Body of pancreas (tissue), 4 donors: ENCODE data around the gene LGALS3.

ENCODE experiments used
- CTCF ChIP-seq, 7 experiments: fragments of 450-650 bp in 4 of 7; fragments of 200-600 bp in 3 of 7; sonication (generic) in 3 of 7; IDR thresholded peaks; one replicate each; pipeline ENCODE4 v1.5.1; 2016 to 2019; ENCODE audit warnings: antibody characterized with exemption in 7 of 7
- POLR2A ChIP-seq, 3 donors: fragments of 450-650 bp; IDR thresholded peaks; one replicate each; pipeline ENCODE4 v1.6.1; 2016; ENCODE audit warnings: antibody characterized with exemption in 3 of 3, mild to moderate bottlenecking in 2 of 3

- TF ChIP-seq POLR2A (IDR thresholded peaks at IDR 0.05) (no peak), CTCF (IDR thresholded peaks at IDR 0.05) (no peak)
Observed at GRCh38 chr14:55123852-55124639, 5.0 kb upstream of the LGALS3 start.
